Stimulated activated CD4-positive, alpha-beta T cell treated with anti-CD3 and anti-CD28 coated beads, Interleukin-2, amount 100 ng/mL, for 24 hours (primary cell): ENCODE data around the gene UPK2.
A peak's percentile ranks its signal among the peaks of the same experiment; 100 is the strongest.

ENCODE experiments used
- DNase-seq, 2 donors: peaks; one replicate each; pipeline ENCODE4 v3.0.0-alpha.2; 2020

Gene UPK2

GRCh38 chr11:118956094-118956846, at the start of gene UPK2:
Gene UPK2 (plus strand): TSS chr11:118956298. CDS start chr11:118956351, 53 bp downstream.
- DNase-seq, result peak; percentile 93 to 94

- DNase-seq, result peak; percentile 89 to 92
These were observed 48.8 kb upstream of the UPK2 start for GRCh38 chr11:118907051-118908042.

DNA sequence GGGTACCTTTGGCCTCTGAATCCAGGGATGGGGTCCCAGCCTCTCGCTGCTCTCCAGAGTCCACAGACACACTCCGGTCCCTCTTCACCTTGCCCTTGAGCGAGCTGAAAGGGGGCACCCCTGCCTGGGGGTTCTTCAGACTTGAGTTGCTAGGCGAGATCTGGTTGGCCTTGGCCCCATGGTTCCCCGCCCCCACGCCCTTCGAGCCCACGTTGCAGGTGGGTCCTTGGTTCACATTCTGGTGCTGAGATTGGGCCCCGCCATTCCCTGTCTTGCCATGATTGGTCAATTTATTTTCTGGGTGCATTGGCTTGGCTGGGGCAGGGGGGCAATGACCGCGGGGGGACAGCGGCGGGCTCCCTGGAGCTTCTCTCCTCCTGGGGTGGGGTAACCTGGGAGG, 47.8 kb upstream of the UPK2 start:
- no peak for DNase-seq

GRCh38 chr11:118908901-118909618, 47.0 kb upstream of the UPK2 start:
- DNase-seq, result no peak

- no peak for DNase-seq
These were observed 46.3 kb upstream of the UPK2 start for GRCh38 chr11:118909619-118910308.

DNA sequence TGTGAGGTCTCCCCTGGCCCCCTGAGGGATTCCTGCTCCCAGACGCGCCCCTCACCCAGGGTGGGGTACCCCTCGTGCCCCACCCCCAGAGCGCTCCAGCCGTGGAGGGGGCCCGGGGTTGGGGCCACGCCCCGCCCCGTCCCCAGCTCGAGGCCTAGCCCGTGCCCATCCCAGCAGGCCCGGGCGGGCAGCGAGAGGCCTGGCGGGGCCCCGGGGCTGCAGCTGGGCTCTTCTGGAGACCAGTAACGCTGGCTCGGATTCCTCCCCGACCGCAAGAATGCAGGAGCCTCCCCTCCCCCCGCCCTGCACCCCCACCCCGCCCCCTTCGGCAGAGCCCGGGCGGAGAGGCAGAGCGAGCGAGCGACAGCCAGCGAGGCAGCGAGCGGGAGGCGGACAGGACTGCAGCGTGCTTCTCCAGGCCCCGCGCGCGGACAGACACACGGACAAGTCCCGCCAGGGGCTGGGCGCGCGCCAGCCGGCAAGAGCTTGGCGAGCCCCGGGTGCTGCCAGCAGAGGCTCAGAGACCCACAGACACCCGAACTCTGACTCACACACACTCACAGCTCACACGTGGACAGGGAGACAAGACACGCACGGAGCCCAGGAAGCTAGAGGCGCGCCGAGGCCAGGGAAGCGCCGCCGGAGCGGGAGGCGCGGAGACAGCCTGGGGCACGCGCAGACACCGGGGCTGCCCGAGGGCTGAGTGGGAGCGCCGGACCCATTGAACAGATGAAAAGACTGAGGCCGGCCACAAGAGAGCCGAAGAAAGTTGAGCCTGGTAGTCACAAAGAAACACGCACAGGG, 45.6 kb upstream of the UPK2 start:
- DNase-seq, result peak; percentile 49 to 58

- DNase-seq, result peak in 1 of 2 donors; percentile 28
These were observed 44.8 kb upstream of the UPK2 start for GRCh38 chr11:118911113-118911879.

- DNase-seq, result peak; percentile 82 to 83
These were observed 44.0 kb upstream of the UPK2 start for GRCh38 chr11:118911880-118912741.

DNA sequence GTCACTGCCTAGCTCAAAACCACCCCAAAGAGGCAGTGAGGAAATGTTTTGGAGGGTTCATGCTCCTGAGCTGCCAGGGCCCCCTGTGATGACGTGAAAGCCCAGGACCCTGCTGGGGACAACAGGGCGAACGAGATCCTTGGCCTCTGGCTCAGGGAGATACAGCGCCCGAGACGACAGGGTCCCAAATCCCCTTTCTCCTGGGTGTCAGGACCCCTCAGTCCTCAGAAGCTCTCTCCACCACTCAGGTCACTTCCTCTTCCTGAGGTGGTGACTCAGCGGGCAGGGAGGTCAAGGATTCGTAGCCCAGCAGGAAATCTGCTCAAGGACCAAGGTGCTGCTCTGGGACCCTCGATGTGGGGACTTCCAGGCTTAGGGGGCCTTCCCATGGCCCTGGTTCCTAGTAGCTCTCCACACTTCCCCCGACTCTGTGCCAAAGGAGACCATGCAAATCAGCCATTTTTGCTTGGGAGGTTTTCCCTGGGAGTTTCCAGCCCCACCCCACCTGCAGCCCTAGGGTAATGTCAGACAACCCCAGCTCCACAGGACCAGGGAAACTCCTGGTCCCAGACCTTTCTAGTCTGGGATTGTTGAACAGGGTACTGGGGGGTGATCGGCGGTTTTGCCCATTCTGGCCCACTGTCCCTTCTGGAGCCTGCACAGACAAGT, 43.2 kb upstream of the UPK2 start:
- DNase-seq, result peak in 1 of 2 donors; percentile 26

- peak in 1 of 2 donors; percentile 34 for DNase-seq
These were observed 42.5 kb upstream of the UPK2 start for GRCh38 chr11:118913411-118914125.

- peak; percentile 67 to 75 for DNase-seq
These were observed 41.8 kb upstream of the UPK2 start for GRCh38 chr11:118914178-118914918.

DNA sequence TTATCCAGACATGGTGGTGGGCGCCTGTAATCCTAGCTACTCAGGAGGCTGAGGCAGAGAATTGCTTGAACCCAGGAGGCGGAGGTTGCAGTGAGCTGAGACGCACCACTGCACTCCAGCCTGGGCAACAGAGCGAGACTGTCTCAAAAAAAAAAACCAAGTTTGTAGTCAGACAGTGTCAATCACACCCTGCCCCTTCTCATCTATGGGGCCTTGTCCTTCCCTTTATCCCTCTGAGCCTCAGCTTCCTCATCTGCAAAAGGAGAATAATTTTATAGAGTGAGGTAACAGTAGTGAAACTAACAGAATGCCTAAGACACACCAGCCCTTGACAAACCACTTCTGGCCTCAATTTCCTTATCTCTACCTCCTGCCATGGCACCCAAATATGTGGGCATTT, 41.1 kb upstream of the UPK2 start:
- no peak for DNase-seq

GRCh38 chr11:118915396-118915795, 40.7 kb upstream of the UPK2 start:
- no peak for DNase-seq

GRCh38 chr11:118915941-118916841, 39.9 kb upstream of the UPK2 start:
- no peak for DNase-seq

GRCh38 chr11:118916842-118917388, 39.2 kb upstream of the UPK2 start:
- DNase-seq, result no peak

GRCh38 chr11:118917481-118918127, 38.5 kb upstream of the UPK2 start:
- DNase-seq, result peak; percentile 61 to 66
